Left hindlimb (tissue), 1 donor: ENCODE measurements around the gene TSGA10.
"Not testable (repeated sequence)": the region's sequence is repeated elsewhere in the genome, so short reads cannot be mapped to it uniquely, and the experiment has no call there.

ENCODE experiments used
- DNase-seq: peaks from one replicate; pipeline ENCODE4 v3.0.0-alpha.2; 2018

Gene TSGA10

GRCh38 chr2:99067871-99068625 is 86.7 kb downstream of the TSGA10 start:
- DNase-seq: no peak

DNA sequence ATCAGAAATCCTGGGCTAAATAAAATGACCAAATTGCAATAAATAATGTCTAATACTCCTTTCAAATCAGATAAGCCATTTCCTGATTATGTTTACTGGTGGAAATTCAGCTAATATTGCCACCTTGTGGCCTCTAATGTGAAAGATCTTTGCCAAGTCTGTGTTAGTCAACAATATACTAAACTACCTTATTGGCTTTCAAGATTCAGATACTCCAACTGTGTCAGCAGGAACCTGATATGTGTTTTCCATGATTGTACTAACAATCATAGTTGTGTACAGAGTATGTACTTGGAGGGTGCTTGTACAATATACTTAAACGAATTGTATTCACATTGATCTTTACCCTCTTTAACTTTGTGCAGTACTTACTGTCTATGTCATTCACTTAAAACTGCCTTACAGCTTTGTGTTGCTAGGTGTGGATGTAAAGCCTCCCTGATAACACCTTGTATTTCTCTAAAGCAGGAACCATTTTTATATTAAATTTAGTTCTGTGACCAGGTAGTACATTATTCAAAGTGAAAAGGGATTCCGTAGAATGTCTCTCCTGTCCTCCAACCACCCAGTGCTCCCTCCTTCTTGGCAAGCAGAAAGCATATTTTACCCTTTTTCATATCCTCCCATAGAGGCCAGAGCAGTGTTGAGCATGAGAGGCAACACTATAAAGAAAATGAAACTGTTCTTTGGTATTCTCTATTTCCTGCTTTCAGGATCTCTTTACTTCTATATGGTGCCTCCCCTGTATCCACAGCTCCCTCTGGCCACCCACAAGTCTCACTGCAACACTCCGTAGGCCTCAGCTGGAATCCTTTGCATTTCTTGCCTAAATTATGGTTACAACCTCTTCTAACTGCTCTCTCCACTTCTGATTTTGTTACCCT is 88.4 kb downstream of the TSGA10 start:
- DNase-seq: no peak

- DNase-seq: not testable (repeated sequence)
Measured at GRCh38 chr2:99049187-99049586, 105.6 kb downstream of the TSGA10 start.

DNA sequence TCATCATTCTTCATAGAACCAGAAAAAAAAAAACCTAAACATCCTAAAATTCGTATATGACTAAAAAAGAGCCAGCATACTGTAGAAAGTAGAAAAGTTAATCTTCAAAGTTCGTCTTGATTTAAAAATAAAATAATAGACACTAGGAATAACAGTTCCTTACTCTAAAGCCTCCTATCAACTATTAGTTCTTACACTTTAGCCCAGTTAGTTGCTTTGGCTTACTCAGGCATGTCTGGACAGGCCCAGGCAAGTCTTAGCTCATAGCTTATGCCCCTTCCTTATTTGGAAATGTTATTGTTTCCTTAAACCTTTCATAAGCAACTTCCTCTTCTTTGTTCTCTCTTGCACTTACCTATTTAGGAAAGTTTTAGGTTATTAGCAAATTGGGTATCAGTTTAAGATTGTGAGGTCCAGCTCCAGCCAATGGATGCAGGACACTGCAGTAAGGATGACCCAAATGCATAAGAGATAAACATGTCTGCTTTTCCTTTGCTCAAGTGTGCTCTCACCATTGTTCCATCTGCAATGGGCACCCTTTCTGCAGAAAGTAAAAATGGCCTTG is 113.9 kb downstream of the TSGA10 start:
- not testable (repeated sequence) for DNase-seq

GRCh38 chr2:99035920-99036319 is 118.8 kb downstream of the TSGA10 start:
- DNase-seq: no peak

GRCh38 chr2:99032786-99033185 is 122.0 kb downstream of the TSGA10 start:
- no peak for DNase-seq

DNA sequence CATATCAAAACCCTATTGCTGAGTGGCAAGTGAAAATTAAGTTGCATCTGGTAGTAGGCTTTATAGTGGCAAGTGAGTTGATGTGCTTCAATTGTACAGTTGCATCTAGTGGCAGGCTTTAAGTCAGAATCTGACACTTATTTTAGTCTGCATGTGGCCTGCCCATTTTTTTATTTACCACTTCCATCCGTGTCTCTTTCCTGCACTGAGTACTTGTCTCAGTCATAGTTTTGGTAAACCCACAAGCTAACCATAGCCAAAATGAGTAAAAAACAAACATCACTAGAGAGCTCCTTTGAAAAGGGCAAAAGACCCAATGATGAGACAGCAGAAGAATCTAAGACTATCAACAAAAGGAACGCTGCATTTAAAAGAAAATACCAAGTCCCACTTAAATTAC is 122.7 kb downstream of the TSGA10 start:
- no peak for DNase-seq

DNA sequence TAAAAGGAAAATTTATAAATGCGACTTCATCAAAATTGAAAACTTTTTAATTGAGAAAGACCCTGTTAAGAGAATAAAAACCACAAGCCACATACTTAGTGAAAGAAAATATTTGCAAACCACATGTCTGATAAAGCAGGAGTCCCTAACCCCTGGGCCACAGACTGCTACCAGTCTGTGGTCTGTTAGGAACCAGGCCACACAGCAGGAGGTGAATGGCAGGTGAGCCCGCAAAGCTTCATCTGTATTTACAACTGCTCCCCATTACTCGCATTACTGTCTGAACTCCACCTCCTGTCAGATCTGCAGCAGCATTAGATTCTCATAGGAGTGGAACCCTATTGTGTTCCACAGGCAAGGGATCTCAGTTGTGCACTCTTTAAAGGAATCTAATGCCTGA is 123.3 kb downstream of the TSGA10 start:
- no peak for DNase-seq

DNA sequence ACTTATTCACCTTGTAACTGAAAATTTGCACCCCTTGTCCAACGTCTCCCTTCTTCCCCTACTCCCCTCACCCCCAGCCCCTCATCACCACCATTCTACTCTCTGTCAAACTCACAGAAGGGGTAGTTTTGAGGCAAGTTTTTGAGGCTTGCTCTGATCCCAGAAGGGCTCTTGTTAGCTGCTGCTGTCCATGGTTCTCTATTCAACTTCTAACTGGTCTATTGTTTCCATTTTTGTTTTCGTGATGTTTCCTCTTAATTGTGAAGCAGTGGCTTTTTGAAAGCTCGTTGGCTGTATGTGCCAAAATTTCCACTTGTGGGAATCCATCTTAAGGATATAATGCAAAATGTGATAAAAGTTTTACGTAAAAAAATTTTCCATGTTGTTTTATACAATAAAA is 126.2 kb downstream of the TSGA10 start:
- DNase-seq: no peak

GRCh38 chr2:99027856-99028255 is 126.9 kb downstream of the TSGA10 start:
- no peak for DNase-seq

- no peak for DNase-seq
Measured at GRCh38 chr2:99000708-99001107, 154.0 kb downstream of the TSGA10 start.

DNA sequence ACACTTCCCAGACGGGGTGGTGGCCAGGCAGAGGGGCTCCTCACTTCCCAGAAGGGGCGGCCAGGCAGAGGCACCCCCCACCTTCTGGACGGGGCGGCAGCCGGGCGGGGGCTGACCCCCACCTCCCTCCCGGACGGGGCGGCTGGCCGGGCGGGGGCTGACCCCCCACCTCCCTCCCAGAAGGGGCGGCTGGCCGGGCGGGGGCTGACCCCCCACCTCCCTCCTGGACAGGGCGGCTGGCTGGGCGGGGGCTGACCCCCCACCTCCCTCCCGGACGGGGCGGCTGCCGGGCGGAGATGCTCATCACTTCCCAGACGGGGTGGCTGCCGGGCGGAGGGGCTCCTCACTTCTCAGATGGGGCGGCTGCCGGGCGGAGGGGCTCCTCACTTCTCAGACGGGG is 166.0 kb downstream of the TSGA10 start:
- DNase-seq: not testable (repeated sequence)

DNA sequence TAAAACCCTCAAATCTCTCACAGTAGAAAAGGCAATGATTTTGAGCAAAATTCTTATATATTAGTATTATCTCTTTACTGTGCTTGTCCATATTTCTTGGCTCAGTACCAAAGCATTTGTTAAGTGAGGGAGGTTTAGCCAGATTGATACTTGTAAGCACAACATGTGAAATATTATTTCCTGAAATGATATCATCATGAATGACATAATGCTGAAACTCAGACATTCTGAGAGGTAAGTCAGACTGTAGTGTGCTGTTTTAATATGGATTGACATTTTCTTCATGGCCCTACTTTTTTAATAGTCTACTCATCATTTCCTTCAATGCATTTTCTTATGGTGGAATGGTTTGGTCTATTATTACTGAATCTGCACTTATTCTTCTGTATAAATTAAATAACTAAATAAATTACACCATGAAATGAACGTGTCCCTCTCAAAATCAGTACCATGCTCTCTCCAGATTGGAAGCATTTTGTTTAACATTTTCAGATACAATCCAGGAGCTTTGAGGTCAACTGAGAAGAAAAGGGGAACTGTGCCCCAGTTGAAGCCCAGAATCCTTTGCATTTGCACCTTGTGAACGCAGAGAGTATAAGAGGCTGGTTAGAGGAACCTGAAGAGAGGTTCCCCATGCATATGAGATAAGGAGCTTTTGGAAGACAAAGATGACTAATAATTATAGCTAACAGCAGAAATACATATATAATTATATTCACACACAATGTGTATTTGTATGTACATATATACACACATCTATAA is 168.7 kb downstream of the TSGA10 start:
- no peak for DNase-seq

DNA sequence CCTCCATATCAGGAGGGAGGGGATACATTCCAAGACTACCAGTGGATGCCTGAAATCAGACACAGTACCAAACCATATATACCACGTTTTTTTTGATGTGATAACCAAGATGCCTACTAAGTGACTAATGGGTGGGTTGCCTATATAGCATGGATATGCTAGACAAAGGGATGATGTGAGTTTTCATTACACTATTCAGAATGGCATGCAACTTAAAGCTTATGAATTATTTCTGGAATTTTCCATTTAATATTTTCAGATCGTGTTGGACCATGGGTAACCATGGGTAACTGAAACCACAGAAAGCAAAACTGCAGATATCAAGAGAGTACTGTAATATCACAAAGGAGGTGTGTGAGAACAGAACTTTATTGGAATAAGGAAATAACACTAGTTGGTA is 179.1 kb downstream of the TSGA10 start:
- DNase-seq: no peak

DNA sequence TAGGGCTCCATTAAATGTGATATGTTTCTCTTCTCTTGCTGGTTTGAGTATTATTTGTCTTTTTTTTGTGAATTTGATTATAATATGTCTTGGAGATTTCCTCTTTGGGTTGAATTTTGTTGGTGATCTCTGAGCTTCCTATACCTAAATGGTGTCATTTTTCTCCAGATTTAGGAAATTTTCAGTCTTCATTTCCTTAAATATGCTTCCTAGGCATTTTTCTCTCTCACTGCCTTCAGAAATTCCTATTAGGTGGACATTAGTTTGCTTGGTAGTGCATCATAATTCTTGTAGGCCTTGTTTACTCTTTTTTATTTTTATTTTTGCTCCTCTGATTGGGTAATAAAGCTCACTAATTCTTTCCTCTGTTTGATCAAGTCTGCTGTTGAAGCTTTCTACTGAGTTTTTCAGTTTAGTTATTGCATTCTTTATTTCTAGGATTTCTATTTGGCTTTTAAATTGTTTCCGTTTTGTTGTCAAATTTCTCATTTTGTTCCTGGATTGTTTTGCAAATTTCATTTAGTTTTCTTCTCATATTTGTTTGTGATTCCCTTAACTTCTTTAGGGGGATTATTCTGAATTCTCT is 182.1 kb downstream of the TSGA10 start:
- no peak for DNase-seq

- no peak for DNase-seq
Measured at GRCh38 chr2:98959810-98960507, 194.8 kb downstream of the TSGA10 start.

- DNase-seq: no peak
Measured at GRCh38 chr2:98952966-98953365, 201.8 kb downstream of the TSGA10 start.

DNA sequence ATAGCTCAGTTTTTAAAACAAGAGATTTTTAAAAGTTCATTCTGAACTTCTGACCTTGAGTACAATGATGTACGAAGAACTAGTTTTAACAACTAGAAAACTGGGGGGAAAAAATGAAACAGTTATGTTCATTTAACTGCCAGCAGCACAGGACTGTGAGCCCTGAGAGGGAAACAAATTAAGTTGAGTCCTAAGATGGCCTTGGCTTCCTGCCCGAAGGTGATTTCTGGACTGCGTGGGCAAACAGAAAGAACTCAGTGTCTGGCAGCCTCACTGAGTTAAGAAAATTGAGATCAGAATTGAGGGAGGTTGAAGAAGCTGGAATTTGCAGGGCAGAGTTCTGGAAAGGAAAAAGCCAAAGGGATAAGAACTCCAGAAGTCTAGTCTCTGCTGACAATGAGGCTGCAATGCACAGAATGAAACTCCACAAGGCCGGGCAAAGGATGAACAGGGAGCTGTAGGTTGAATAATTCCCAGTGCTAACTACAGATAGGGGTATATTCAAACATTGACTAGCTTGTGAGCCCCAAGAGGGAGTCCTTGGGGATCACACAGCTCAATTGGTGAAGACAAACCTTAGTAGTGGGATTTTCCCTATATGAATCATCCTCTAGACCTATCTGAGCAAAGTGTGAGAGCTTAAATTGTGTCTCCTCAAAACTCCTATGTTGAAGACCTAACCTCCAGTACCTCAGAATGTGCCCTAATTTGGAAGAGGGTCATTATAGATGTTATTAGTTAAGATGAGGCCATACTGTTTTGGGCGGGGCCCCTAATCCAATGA is 205.6 kb downstream of the TSGA10 start:
- no peak for DNase-seq

- no peak for DNase-seq
Measured at GRCh38 chr2:98947554-98947953, 207.2 kb downstream of the TSGA10 start.
